Stimulated activated CD8-positive, alpha-beta memory T cell treated with anti-CD3 and anti-CD28 coated beads, Interleukin-12 subunit alpha, Interleukin-12 subunit beta, amount 100 ng/mL, for 1 hour (primary cell): ENCODE measurements around the gene USP34.

Source experiments
- DNase-seq: peaks from one replicate; pipeline ENCODE4 v3.0.0-alpha.2; 2020; ENCODE audit warnings: low read depth

The USP34 gene

GRCh38 chr2:61376211-61376610 is 94.7 kb downstream of the USP34 start:
- no peak for DNase-seq

- DNase-seq, result no peak
Observed at GRCh38 chr2:61371027-61371426, 99.9 kb downstream of the USP34 start.

- DNase-seq, result no peak
Observed at GRCh38 chr2:61368687-61369665, 101.9 kb downstream of the USP34 start.

DNA sequence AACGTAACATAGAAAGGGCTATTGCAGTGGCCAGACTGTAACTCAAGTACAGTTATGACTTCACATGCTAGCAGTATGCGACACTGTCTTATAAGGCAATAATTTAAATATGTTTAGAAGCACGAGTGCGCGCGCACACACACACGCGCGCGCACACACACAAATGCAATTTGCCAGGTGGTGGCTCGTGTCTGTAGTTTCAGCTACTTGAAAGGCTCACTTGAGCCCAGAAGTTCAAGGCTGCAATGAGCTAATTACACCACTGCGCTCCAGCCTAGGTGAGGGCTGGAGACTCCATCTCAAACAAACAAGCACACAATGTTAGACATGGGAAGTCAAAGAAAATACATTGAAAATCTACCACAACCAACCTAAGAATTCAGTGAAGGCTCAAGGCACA is 103.7 kb downstream of the USP34 start:
- no peak for DNase-seq

DNA sequence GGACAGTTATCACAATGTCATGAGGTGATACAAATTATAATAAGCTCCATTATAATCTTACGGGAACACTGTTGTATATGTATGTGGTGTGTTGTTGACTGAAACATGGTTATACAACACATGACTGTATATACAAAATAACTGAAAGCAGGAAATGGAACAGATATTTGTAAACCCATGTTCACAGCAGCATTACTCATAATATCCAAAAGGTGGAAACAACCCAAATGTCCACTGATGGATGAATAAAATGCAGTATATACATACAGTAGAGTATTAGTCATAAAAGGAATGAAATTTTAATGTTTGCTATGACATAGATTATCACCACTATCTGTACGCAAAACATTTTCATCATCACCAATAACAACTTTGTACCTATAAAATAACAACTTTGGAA is 107.3 kb downstream of the USP34 start:
- DNase-seq, result no peak

- no peak for DNase-seq
Observed at GRCh38 chr2:61362873-61363272, 108.0 kb downstream of the USP34 start.

DNA sequence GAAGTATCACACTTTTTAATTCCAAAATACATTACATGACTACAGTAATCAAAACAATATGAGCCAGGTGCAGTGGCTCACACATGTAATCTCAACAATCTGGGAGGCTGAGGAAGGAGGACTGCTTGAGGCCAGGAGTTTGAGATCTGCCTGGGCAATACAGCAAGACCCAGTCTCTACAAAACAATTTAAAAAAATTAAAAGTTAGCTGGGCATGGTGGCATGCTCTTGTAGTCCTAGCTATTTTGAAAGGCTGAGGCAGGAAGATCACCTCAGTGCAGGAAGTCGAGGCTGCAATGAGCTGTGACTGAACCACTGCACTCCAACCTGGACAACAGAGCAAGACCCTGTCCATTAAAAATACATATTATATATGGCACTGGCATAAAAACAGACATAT is 109.8 kb downstream of the USP34 start:
- no peak for DNase-seq

DNA sequence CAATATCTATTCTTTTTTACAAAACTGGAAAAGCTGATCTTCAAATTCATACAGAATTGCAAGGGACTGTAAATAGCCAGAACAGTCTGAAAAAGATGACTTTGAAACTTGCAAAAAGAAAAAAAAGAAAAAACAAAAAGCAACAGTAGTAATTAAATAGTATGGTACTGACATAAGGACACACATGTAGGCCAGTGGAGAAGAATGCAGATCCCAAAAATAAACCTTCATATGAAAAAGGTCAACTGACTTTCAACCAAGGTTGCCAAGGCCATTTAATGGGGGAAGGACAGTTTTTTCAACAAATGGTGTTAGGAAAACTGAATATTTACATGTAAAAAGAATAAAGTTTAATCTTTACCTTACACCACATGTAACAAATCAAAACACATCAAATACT is 111.8 kb downstream of the USP34 start:
- no peak for DNase-seq

DNA sequence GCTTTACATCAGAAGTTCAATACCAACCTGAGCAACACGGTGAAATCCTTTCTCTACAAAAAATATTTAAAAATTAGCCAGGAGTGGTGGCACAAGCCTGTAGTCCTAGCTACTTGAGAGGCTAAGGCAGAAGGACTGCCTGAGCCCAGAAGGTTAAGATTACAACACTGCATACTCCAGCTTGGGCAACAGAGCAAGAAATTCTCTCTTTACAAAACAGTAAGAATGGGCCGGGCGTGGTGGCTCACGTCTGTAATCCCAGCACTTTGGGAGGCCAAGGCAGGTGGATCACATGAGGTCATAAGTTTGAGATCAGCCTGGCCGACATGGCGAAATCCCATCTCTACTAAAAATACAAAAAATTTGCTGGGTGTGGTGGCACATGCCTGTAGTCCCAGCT is 113.2 kb downstream of the USP34 start:
- DNase-seq, result no peak

DNA sequence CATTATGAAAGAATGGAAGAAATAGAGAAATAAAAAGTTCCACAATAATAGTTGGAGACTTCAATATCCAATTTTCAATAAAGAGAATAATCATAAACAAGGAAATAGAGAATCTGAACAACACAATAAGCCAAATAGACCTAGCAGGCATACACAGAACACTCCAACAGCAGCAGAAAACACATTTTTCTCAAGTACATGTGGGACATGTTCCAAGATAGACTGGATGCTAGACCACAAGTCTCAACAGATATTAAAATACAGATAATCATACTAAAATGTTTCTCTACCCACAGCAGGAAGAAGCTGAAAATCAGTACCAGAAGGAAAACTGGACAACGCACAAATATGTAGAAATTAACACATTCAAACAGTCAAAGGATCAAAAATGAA is 113.9 kb downstream of the USP34 start:
- no peak for DNase-seq

DNA sequence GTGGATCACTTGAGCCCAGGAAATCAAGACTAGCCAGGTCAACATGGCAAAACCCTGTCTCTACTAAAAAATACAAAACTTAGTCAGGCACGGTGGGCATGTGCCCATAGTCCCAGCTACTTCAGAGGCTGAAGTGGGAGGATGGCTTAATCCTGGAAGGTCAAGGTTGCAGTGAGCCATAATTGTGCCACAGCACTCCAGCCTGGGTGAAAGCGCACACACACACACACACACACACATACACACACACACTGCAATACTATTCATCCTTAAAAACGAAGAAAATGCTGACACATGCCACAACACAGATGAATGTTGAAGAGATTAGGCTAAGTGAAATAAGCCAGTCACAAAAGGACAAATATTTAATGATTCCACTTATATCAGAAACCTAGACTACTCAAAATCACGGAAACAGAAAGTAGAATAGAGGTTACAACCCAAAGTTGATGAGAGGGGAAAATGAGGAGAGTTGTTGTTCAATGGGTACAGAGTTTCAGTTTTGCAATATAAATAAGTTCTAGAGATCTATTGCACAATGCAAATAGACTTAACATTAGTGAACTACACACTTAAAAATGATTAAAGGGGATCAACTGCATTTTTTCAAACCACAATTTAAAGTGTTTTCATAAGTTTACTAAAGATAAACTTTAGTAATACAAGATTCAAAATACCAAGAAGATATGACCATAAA is 114.5 kb downstream of the USP34 start:
- no peak for DNase-seq

GRCh38 chr2:61354543-61355197 is 116.2 kb downstream of the USP34 start:
- DNase-seq, result no peak

GRCh38 chr2:61353909-61354308 is 117.0 kb downstream of the USP34 start:
- DNase-seq, result no peak

GRCh38 chr2:61350777-61351176 is 120.1 kb downstream of the USP34 start:
- DNase-seq, result no peak

GRCh38 chr2:61343141-61343540 is 127.7 kb downstream of the USP34 start:
- DNase-seq, result no peak

DNA sequence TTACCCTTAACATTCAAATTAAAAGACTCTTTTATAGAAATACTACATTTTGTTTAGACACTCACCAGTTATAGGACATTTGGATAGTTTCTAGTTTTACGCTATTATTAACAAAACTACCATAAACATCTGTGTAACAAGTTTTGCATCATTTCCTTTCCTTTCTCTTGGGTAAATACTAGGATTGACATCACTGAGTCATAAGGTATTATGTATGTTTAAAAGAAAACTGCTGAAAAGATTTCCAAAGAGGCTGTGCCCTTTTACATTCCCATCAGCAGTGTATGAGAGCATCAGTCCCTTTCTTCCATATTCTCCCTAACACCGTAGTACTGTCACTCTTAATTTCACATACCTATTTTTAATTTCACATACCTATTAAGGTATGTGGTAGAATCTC is 130.6 kb downstream of the USP34 start:
- no peak for DNase-seq

DNA sequence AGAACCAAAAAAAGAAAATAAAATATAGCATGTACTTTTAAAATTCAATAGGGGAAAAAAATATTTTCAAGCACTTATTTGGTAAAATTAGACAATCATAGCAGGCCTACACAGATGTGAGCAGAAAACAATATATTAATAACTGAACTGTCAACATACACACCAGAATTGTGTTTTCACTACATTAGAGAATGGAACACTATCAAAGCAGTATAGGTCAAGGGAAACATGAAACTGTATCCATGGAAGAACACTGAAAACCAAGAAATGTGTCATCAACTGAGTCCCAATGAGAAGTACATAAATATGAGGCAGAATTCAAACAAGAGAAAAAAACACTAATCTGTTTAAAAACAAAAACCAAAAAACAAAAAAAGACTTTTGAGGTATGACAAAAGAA is 132.4 kb downstream of the USP34 start:
- no peak for DNase-seq

DNA sequence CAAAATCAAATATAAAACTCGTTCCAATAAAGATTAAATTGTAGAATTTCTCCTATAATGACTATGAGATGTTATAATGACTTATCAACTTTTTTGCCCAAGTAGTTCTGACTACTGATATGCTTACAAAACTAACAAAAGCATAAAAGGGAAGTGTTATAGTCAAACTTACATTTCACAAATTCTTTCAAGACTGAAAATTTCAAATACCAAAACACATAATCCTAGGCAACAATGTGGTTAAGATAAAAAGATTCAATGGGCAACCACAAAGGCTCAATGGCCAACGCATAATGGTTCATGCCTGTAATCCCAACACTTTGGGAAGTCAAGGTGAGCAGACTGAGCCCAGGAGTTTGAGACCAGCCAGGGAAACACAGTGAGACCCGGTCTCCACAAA is 135.7 kb downstream of the USP34 start:
- DNase-seq, result no peak

- DNase-seq, result no peak
Observed at GRCh38 chr2:61334466-61334865, 136.4 kb downstream of the USP34 start.

DNA sequence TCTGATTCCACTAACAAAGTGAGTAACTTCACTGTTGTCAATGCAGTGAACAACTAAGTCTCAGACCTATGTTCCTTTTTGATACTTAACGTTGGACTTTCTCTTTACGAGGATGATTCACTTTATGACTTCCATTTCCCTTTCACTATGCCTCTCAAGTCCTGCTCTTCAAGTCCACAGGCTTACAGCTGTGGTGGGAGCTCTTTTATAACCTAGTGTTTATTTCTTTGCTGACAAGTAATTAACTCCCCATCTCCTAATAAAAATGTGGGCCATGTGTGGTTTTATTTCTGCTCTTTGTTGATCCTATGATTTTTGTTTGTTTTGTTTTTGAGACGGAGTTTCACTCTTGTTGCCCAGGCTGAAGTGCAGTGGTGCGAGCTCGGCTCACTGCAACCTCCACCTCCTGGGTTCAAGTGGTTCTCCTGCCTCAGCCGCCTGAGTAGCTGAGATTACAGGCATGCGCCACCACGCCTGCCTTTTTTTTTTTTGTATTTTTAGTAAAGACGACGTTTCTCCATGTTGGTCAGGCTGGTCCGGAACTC is 142.1 kb downstream of the USP34 start:
- no peak for DNase-seq

DNA sequence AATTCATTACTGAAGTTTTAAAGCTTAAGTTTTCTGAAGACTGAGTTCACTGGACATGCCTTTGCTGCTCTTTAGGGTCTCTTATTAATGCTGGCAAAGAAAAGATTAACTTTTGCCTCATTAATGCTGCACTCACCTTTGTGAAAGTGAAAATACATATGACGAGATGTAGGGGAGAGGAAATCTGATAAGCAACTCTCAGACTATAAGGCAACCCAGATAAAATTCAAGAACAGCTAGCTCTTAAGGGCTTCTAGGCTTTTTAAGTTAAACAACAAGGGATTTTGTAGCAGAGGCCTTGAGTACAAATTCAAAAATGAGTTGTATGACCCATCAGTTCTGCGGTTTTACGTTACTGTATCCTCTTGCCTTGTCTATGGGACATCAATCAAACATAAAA is 143.7 kb downstream of the USP34 start:
- no peak for DNase-seq

DNA sequence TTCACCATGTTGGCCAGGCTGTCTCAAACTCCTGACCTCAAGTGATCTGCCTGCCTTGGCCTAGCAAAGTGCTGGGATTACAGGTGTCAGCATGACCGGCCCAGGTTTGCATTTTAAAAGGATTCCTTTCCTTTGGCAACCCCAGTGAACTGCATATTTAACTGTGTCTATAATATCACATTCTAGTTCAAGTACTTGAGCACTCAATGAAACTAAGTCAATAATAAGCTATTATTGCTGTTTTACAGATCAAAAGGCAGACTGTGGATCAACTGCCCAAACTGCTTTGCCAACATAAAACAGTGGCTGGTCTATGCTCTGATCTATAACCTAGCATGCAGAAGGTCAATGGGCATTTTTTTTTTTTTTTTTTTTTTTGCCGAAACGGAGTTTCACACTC is 144.5 kb downstream of the USP34 start:
- no peak for DNase-seq

- no peak for DNase-seq
Observed at GRCh38 chr2:61320181-61320580, 150.7 kb downstream of the USP34 start.
